ENCODE measurements around the gene PODXL. TPM values are rescaled to one million over a fixed set of nuclear protein-coding genes. Genes with fewer than 3 reads are reported as not detected.

Gene PODXL
- total RNA-seq, 1 experiment from 2014 or later = 727 TPM

GRCh38 chr7:131533566-131534561 lies 22.6 kb downstream of the PODXL start:
- H2BK120ac ChIP-seq (ENCODE audit: low read depth, low read length, poor library complexity, severe bottlenecking) = no peak overlapping the region
- H2BK12ac ChIP-seq (ENCODE audit: insufficient read length, low read depth, low read length) = no peak overlapping the region
- H3K4me1 ChIP-seq (ENCODE audit: insufficient read depth, low read length) = peaks cover 17% of the 10 kb centered on the region; the same call in 1 of the 2 replicates
- no peak overlapping the region for H3K4ac ChIP-seq (ENCODE audit: low read depth, low read length)
- H3K79me1 ChIP-seq (ENCODE audit: insufficient read depth, low read depth, low read length, poor library complexity, severe bottlenecking) = no peaks in the 10 kb centered on the region
- no peak overlapping the region for H2AK5ac ChIP-seq (ENCODE audit: insufficient read length, low read length)
- no peak overlapping the region for H2BK15ac ChIP-seq (ENCODE audit: low read depth, low read length)
- no peak overlapping the region for H3K4me2 ChIP-seq (ENCODE audit: insufficient read depth, insufficient read length, low read length)
- peaks cover 5% of the 10 kb centered on the region for H4K20me1 ChIP-seq (ENCODE audit: control insufficient read depth, insufficient read depth, insufficient read length)
- no peaks in the 10 kb centered on the region for H3K27me3 ChIP-seq (ENCODE audit: insufficient read depth, low read length)
- H3K4me3 Mint-ChIP-seq = no peak overlapping the region; a peak in 1 of 5 replicates
- H3K9me3 ChIP-seq (ENCODE audit: control insufficient read depth, low read depth, low read length) = no peaks in the 10 kb centered on the region
- no peak overlapping the region for H3K56ac ChIP-seq (ENCODE audit: insufficient read length, low read depth, low read length)
- DNase-seq = no peak
- H3K18ac ChIP-seq (ENCODE audit: insufficient read length, low read depth, low read length) = no peak overlapping the region
- no peak overlapping the region for H3K9ac ChIP-seq (ENCODE audit: extremely low read depth, insufficient read length, low read length)
- no peak overlapping the region for H3T11ph ChIP-seq (ENCODE audit: low read length)
- no peak overlapping the region for H3K27ac ChIP-seq (ENCODE audit: insufficient read length, low read depth, low read length)
- H2BK5ac ChIP-seq (ENCODE audit: insufficient read length, low read length) = no peak overlapping the region
- no peak for TF ChIP-seq CTCF (conservative IDR thresholded peaks at IDR 0.05)
- H3K23me2 ChIP-seq (ENCODE audit: insufficient read length, low read depth, low read length, poor library complexity, severe bottlenecking) = no peaks in the 10 kb centered on the region
- H3K36me3 Mint-ChIP-seq (ENCODE audit: insufficient read depth in 1 of 3, low read depth in 3 of 3) = peaks cover 49 to 82% (median 79%) of the 10 kb centered on the region in 3 experiments
- no peak overlapping the region for H4K8ac ChIP-seq (replicated peaks; ENCODE audit: insufficient read length, low read depth, low read length)
- H3K27me3 Mint-ChIP-seq (ENCODE audit: low read depth) = no peaks in the 10 kb centered on the region
- no peak overlapping the region for H4K91ac ChIP-seq (ENCODE audit: insufficient read length, low read depth, low read length)
- no peaks in the 10 kb centered on the region for H3K9me3 Mint-ChIP-seq
- H3K79me2 ChIP-seq (ENCODE audit: insufficient read depth, low read length) = peaks cover 92% of the 10 kb centered on the region
- H4K5ac ChIP-seq (ENCODE audit: insufficient read length, low read depth, low read length) = no peak overlapping the region
- no peak overlapping the region for H2AFZ ChIP-seq (ENCODE audit: low read length)
- no peak overlapping the region for H2BK20ac ChIP-seq (ENCODE audit: low read depth, low read length, poor library complexity, severe bottlenecking)
- H3K4me1 Mint-ChIP-seq = peaks cover 58 to 81% of the 10 kb centered on the region in 2 experiments
- WGBS (ENCODE audit: extremely low coverage, insufficient read length, low lambda C conversion rate) = no CpG with 5 or more reads among the region's 15 CpGs
- no peak overlapping the region for H3K14ac ChIP-seq (ENCODE audit: insufficient read depth, low read length)
- H3K23ac ChIP-seq (ENCODE audit: insufficient read length, low read depth, low read length) = no peak overlapping the region
- peak overlapping the region in 2 of 3 experiments; percentile 48 to 94; a peak in 3 of 7 replicates for H3K27ac Mint-ChIP-seq
